Endodermal cell (in vitro differentiated cells): ENCODE measurements around the gene RNF126. TPM values are rescaled to one million over a fixed set of nuclear protein-coding genes. Genes with fewer than 3 reads are reported as not detected.
A peak's percentile ranks its signal among the peaks of the same experiment; 100 is the strongest.

Experiments
- DNase-seq: peaks from one replicate; pipeline ENCODE4 v3.0.0-alpha.2; 2017
- H3K27ac ChIP-seq: 2 replicates; pipeline ENCODE4 v1.5.1; 2013; ENCODE audit warnings: mild to moderate bottlenecking, low read depth, low read length, moderate library complexity
- H3K27me3 ChIP-seq: 2 replicates; pipeline ENCODE4 v1.6.1; 2013; ENCODE audit warnings: mild to moderate bottlenecking, low read length, moderate library complexity; ENCODE audit not compliant: insufficient read depth, control insufficient read depth, poor library complexity, severe bottlenecking
- H3K36me3 ChIP-seq: 2 replicates; pipeline ENCODE4 v1.7.0; 2013; ENCODE audit warnings: mild to moderate bottlenecking, low read length, moderate library complexity; ENCODE audit not compliant: control insufficient read depth, insufficient read depth
- H3K4me1 ChIP-seq: one replicate; pipeline ENCODE4 v1.7.0; 2013; ENCODE audit warnings: low read length; ENCODE audit not compliant: control insufficient read depth, insufficient read depth
- H3K4me3 ChIP-seq: 2 replicates; pipeline ENCODE4 v1.5.1; 2013; ENCODE audit warnings: mild to moderate bottlenecking, low read length, moderate library complexity
- H3K9ac ChIP-seq: 2 replicates; pipeline ENCODE4 v1.6.1; 2013; ENCODE audit warnings: mild to moderate bottlenecking, low read length, moderate library complexity; ENCODE audit not compliant: poor library complexity, severe bottlenecking; ENCODE audit errors: extremely low read depth
- H3K9me3 ChIP-seq: 2 replicates; pipeline ENCODE4 v1.6.1; 2013; ENCODE audit warnings: mild to moderate bottlenecking, low read length, moderate library complexity; ENCODE audit not compliant: control insufficient read depth
- H3K27ac Mint-ChIP-seq: 2 replicates; pipeline ENCODE4 v1.8.0; 2020; ENCODE audit warnings: mixed read lengths
- H3K27me3 Mint-ChIP-seq: 2 replicates; pipeline ENCODE4 v1.8.0; 2021; ENCODE audit warnings: mild to moderate bottlenecking, mixed read lengths; ENCODE audit not compliant: insufficient read depth
- H3K36me3 Mint-ChIP-seq: 2 replicates; pipeline ENCODE4 v1.8.0; 2020; ENCODE audit warnings: low read depth, mixed read lengths
- H3K4me1 Mint-ChIP-seq: 2 replicates; pipeline ENCODE4 v1.8.0; 2020; ENCODE audit warnings: mixed read lengths
- H3K4me3 Mint-ChIP-seq: 2 replicates; pipeline ENCODE4 v1.8.0; 2020; ENCODE audit warnings: mild to moderate bottlenecking, moderate library complexity, mixed read lengths
- H3K9me3 Mint-ChIP-seq: 2 replicates; pipeline ENCODE4 v1.8.0; 2020; ENCODE audit warnings: mild to moderate bottlenecking, mixed read lengths
- CTCF ChIP-seq: fragments of 200-600 bp; sonication (generic); conservative IDR thresholded peaks from 2 replicates; pipeline ENCODE4 v1.5.0; 2021; ENCODE audit warnings: antibody characterized with exemption, mild to moderate bottlenecking
- WGBS, 2 experiments: methylation state at CpG; one replicate each; pipeline versions ENCODE4 v1.1.5 to v1.1.7; 2013; ENCODE audit warnings: missing lambda C conversion rate in 2 of 2, mixed read lengths in 1 of 2; ENCODE audit not compliant: insufficient coverage in 1 of 2, insufficient read length in 1 of 2; 5-methylcytosine and 5-hydroxymethylcytosine counted together
- total RNA-seq, 2 donors: library from RNA; stranded (reverse); fragmentation: NEBNext Ultra II Directional in 1 of 2; extraction: Animal tissue kit (Norgen Biotek cat#: 25700) in 1 of 2; gene quantifications; 2 replicates in 1 of 2; 3 replicates in 1 of 2; pipeline ENCODE4 v1.2.1, GENCODE V29; 2021

RNF126 gene
- total RNA-seq, 2 donors from 2014 or later = 49.1 to 66.4 TPM

- no peaks in the 10 kb centered on the region for H3K27me3 Mint-ChIP-seq
- no peak overlapping the region for H3K9ac ChIP-seq
- H3K4me1 ChIP-seq = no peaks in the 10 kb centered on the region
- H3K36me3 Mint-ChIP-seq = peaks cover 3% of the 10 kb centered on the region
- no peak for DNase-seq
- no peaks in the 10 kb centered on the region for H3K27me3 ChIP-seq
- H3K4me3 ChIP-seq = no peak overlapping the region
- H3K27ac Mint-ChIP-seq = no peak overlapping the region
- H3K9me3 Mint-ChIP-seq = no peaks in the 10 kb centered on the region
- no peak for TF ChIP-seq CTCF
- H3K4me1 Mint-ChIP-seq = peaks cover 17% of the 10 kb centered on the region
- H3K9me3 ChIP-seq = no peaks in the 10 kb centered on the region
- WGBS, 2 experiments = 90% methylated on average over 18 to 19 of the region's 19 CpGs
- H3K4me3 Mint-ChIP-seq = no peak overlapping the region
- no peak overlapping the region for H3K27ac ChIP-seq
- peaks cover 11% of the 10 kb centered on the region for H3K36me3 ChIP-seq
Measured at GRCh38 chr19:657611-658010, 5.4 kb downstream of the RNF126 start.

- H3K27me3 ChIP-seq = no peaks in the 10 kb centered on the region
- 95% methylated on average over 29 to 43 of the region's 43 CpGs for WGBS, 2 experiments
- TF ChIP-seq CTCF = no peak
- H3K4me1 Mint-ChIP-seq = peaks cover 16% of the 10 kb centered on the region
- no peaks in the 10 kb centered on the region for H3K9me3 Mint-ChIP-seq
- peaks cover 15% of the 10 kb centered on the region for H3K36me3 ChIP-seq
- H3K9ac ChIP-seq = no peak overlapping the region
- no peak overlapping the region for H3K27ac ChIP-seq
- H3K27me3 Mint-ChIP-seq = no peaks in the 10 kb centered on the region
- DNase-seq = no peak
- peaks cover 3% of the 10 kb centered on the region for H3K36me3 Mint-ChIP-seq
- no peaks in the 10 kb centered on the region for H3K9me3 ChIP-seq
- H3K4me1 ChIP-seq = no peaks in the 10 kb centered on the region
- H3K27ac Mint-ChIP-seq = peak overlapping the region; percentile 52
- no peak overlapping the region for H3K4me3 ChIP-seq
- no peak overlapping the region for H3K4me3 Mint-ChIP-seq
Measured at GRCh38 chr19:656751-657559, 6.1 kb downstream of the RNF126 start.

GRCh38 chr19:655691-656090, 7.3 kb downstream of the RNF126 start:
- peaks cover 4% of the 10 kb centered on the region for H3K4me1 Mint-ChIP-seq
- no peak overlapping the region for H3K27ac ChIP-seq
- no peaks in the 10 kb centered on the region for H3K27me3 Mint-ChIP-seq
- WGBS, 2 experiments = 92 to 96% methylated on average over 14 to 17 of the region's 17 CpGs
- H3K9me3 ChIP-seq = no peaks in the 10 kb centered on the region
- peaks cover 5% of the 10 kb centered on the region for H3K36me3 Mint-ChIP-seq
- H3K4me3 Mint-ChIP-seq = no peak overlapping the region
- no peak overlapping the region for H3K9ac ChIP-seq
- no peaks in the 10 kb centered on the region for H3K27me3 ChIP-seq
- H3K36me3 ChIP-seq = peaks cover 15% of the 10 kb centered on the region
- no peak for TF ChIP-seq CTCF
- H3K4me1 ChIP-seq = no peaks in the 10 kb centered on the region
- H3K9me3 Mint-ChIP-seq = no peaks in the 10 kb centered on the region
- no peak for DNase-seq
- no peak overlapping the region for H3K4me3 ChIP-seq
- H3K27ac Mint-ChIP-seq = peak overlapping the region; percentile 44
